ENCODE results near the gene GBX2.

The GBX2 gene

DNA sequence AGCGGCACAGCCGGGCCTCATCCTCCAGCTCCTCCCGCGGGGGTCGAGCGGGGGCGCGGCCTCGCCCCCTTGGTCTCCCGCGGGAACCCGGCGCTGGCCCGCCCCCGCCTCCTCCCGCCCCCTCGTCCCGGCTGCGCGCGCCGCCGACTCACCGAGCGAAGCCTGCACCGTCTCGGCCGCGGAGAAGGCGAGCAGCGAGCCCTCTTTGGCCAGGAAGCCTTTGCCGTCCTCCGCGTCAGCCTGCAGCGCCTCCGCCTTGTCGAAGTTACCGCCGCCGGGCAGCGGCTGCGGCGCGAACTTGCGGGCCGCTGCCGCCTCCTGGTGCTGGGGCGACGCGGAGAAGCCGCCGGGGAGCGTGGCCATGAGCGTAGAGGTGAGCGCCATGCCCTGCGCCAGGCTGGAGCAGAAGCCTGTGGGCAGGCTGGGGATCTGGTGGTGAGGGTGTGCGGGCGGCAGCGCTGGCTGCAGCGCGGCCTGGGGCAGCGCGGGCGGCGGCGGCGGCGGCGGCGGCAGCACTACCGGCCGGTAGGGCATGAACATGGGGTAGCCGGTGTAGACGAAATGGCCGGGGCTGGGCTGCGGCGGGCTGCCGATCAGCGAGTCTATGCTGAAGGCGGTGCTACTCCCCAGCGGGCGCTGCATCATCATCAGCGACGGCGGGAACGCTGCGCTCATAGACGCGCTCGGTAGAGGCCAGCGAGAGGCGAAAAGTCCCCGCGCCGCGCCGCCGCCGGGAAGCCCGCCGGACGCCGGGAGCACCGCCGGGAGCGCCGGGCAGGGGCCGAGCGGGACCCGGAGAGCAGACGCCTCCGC is 683 bp downstream of the GBX2 start:
- DNase-seq (ENCODE audit: low read depth): no peak

DNA sequence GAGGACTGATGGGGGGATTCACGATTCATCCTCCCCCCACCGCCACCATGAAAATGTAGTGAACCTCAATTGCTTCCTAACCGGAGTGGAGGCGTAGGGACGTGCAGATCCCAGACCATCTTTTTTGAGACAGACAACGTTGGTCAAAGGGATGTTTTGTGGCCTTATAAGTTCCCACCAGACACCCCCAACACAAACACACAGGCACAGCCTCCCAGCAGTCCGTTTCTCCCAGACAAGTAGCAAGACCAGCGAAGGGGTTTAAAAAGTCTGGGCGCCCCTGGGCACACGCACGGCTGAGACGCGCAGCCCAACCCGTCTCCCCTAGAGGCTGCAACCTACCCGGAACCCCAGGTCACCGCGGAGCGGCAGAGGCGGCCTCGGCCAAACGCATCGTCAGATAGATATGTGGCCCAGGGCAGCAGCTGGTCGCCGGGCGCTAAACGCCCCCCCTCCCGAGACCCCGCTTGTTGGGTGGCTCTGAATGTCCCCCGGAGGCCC is 1.3 kb downstream of the GBX2 start:
- DNase-seq (ENCODE audit: low read depth): no peak

GRCh38 chr2:236165842-236166795 is 2.1 kb downstream of the GBX2 start:
- no peak for DNase-seq (ENCODE audit: low read depth)

DNA sequence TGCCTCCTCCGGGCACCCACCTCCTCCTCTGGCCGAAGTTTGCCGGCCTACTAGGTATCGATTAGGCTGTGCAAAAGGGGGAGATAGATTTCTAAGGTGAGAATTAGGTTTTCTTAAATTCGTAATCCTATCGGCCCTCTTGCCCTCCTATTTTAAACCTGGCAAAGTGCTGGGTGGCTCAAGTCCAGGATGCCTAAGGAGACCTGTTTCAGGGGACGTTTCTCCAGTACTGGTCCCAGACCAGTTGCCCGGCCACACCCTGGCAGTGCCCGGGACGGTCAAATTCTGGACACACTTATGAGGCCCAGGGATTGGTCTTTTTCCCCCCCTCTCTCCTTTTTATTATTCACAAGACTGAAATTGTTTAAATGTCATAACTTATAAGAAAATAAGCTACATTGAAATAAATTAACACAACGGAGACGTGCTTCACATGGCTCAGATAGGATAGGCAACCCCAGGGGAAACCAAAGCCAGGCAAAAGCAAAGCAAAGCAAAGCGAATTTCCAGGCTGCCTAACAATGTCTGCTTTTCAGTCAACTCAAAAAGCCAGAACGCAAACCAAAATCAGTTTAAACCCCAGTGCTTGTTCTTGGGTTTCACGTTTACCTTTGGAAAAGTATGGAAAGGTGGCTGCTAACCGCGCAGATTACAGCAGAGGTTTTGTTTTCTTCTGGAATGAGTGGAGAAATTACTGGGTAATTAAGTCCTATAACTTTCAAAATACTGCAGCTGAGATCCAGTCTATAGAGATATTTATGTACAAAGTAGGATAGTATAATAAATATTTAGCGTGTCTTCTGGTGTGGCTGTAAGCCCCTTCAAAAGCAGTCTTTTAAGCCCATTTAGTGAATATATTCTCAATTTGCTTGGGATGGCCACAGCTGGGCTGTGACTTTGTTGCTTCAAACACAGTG is 3.0 kb downstream of the GBX2 start:
- DNase-seq (ENCODE audit: low read depth): no peak

GRCh38 chr2:236164201-236164924 is 3.8 kb downstream of the GBX2 start:
- DNase-seq (ENCODE audit: low read depth): no peak

DNA sequence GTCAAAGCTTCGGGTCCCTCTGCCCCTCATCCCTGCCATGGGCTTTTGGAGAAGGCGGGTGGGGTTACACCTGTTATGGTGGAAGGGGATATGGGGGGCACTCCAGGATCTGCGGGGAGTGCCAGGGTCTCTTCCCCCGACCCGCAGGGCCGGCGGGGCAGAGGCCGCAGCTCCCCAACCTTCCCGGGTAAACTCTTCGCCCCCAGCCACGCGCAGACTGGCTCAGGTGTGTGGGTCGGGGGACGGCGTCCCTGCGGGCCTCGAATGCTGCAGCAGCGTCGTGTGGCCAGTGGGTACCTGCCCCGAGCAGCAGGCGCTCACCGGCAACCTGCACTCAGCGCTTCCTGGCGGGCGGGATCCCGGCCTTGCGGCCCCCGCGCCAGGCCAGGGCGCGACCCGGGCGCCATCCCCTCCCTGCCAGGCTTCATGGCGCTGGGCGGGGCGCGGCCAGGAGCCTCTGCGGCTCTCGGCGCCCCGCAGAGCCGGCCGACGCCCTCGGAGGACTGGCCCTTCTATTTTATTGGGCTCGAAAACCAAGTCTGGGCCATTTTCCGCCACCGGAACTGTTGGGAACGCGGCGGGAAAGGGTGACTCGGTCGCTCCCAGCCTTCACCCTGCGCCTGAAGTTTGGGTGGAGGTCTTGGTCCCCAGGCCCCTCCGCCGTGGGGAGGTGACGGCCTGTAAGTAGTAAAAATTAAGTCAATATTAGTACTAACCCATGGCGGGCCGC is 4.5 kb downstream of the GBX2 start:
- no peak for DNase-seq (ENCODE audit: low read depth)

DNA sequence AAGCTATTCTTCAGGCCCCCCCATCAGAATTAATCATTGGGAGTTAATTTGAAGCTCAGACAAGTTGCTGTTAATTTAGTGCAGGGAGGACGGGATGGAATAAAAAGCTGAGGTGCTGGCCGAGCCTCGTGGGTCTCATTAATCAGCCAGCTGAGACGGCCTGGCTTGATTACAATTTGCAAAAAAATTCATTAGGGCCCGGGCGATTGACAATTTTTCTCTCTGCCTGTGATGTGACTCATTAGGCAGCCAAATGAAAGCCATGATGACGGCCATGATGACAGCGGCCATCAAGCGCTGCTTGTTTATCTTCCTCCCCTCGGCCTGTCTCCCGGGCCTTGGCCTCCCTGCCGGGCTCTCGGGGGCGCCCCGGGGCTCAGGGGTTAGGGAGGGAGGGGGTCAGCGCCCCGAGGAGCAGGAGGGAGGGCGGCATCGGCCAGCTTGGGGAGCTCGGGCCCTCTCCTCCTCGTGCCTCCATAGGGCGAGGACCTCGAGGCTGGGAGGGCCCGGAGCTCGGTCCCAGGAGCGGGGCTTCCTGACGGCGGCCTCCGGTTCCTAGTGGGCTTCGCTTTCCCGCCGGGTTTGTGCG is 5.2 kb downstream of the GBX2 start:
- DNase-seq (ENCODE audit: low read depth): no peak

DNA sequence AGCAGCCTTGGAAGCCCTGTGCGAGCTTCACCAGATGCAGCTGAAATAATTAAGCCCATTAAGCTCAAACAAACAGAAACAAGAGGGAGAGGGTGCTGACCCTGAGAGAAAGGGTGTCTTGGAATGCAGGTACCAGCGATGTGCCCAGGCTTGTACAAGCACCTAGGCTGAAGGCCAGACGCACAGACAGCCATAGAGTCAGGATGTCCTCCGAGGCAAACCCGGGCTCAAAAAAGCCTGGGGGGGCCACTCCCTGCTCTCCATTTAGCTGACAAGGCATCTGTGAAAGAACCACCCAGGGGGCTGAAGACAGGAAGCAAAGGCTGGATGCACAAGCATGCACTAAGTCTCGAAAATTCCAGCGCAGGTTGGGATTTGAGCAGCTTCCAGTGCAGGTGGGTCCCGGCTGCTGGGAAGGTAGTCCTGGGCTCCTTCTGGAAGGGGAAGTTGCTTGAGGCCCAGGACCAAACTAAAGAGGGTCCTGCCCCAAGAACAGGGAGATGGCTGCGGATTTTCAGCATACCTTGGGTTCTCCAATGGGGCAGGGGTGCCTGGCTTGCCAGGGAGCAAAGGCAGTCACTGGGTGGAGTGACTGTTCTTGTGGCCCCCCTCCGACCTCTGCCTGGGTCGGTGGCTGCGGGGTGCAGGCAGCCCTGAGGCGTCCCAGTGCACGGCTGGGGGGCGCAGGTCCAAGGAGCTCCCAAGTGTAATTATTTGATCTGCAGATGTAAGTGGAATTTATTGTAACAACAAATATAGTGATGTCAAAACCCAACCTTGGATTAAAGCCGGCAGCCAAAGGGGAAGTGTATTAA is 5.9 kb downstream of the GBX2 start:
- DNase-seq (ENCODE audit: low read depth): no peak

- no peak for DNase-seq (ENCODE audit: low read depth)
Measured at GRCh38 chr2:236161531-236161930, 6.7 kb downstream of the GBX2 start.

DNA sequence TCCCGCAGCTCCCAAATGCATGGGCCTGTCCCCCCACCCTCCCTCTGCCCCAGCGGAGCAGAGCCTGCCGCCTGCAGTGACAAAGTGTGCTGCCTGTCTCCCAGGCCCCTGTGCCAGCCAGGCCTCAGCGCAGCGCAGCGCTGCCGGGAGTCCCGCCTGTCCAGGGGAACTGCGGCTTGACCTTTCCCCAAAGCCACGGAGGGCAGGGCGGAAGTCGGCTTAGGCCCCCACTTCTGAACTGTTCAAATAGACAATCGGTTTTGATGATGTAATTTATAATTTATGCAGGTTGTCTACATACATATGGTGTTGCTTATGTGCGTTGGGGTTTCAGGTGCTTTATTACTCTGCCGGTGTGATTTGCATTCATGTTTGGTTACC is 7.1 kb downstream of the GBX2 start:
- DNase-seq (ENCODE audit: low read depth): no peak

GRCh38 chr2:236160366-236161081 is 7.7 kb downstream of the GBX2 start:
- no peak for DNase-seq (ENCODE audit: low read depth)

- DNase-seq (ENCODE audit: low read depth): no peak
Measured at GRCh38 chr2:236159778-236160170, 8.4 kb downstream of the GBX2 start.

DNA sequence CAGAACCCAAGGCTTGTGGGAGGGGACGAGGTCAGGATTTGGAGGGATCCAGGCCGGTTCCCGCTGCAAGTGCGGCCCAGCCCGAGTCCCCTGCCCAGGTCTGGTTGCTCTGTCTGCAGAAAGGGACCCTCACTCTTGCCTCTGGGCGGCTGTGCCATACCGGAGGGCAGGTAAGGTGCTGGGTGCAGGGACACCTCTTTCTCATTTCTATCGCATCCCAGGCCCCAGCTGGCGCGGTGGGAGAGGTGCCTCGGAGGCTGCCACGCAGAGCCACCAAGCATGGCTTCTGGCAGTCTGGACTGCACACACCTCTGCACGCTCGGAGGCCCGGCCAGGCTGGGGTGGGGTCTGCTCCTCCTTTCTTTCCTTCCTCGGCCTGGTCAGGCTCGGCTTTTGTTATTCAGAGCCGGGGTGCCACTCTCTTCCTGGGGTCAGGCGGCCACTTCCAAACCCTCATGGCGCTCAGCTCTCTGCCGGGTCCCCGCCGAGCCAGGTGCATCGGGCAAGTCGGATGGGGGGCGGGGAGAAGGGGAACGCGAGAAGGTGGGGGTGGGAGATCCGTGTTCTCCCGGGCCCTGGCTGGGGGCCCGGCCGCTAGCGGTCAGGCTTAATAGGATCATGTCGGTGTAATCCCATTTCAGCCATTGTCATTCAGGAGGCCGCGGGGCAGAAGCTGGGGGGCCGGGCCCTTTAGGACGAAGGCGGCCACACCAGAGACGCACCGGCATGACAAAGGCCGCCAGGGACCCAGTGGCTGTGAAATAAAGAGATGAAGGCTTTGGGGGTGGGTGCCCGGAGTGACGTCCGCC is 9.0 kb downstream of the GBX2 start:
- DNase-seq (ENCODE audit: low read depth): no peak

DNA sequence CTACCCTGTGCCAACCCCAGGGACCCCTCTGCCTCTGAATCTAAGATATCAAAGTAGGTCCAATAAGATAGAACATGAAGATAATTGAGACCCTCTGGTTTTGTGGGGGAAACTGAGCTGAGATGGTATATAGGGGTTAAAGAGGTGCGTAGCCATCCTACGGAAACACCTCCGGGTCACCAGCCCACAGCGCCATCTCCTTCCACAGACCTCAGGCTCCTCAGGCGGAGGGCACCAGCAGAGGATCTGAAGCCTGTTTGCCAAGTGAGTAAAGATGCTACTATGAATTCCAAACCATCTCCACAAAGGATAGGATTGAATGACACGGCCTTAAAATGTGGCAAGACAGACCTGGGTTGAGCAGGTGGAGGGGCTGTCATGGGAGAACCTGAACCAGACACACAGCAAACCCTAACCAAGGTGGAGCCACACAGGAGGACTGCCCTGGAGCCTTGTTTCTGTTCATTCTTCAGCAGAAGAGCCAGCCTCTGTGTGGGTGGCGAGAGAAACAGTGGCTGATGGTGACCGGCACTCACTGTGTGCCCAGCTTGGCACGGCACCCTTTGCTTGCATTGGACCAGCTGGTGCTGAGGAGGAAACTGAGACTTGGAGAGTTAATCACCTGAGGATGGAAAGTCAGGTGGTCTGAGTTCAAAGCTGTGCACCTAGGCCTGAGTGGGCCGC is 10.2 kb downstream of the GBX2 start:
- no peak for DNase-seq (ENCODE audit: low read depth)

GRCh38 chr2:236157366-236157765 is 10.8 kb downstream of the GBX2 start:
- no peak for DNase-seq (ENCODE audit: low read depth)

DNA sequence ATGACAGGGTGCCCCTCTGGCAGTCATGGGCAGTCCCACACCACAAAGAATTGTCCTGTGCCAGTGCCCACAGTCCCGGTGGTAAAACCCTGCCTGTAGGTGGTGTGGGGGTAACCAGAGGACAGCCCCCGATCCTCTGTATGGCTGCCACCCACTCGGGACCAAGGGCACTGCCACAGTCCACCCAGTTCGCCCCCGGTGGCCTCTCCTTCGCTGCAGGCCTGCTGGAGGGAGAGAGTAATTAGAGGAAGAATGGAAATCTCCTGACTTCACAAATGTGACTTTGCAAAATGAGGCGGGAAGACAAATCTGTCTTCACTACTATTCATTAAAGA is 11.4 kb downstream of the GBX2 start:
- DNase-seq (ENCODE audit: low read depth): no peak

Measured in stimulated activated CD8-positive, alpha-beta memory T cell treated with anti-CD3 and anti-CD28 coated beads, Interleukin-12 subunit alpha, Interleukin-12 subunit beta, amount 100 ng/mL, for 4 hours (primary cell).